Astrocyte (in vitro differentiated cells and primary cell): ENCODE data around the gene UGCG.

ENCODE experiments used
- CTCF ChIP-seq: IDR thresholded peaks from 2 replicates; pipeline ENCODE4 v1.5.1; 2011; ENCODE audit warnings: low read depth, mild to moderate bottlenecking, inconsistent platforms, low read length, moderate library complexity; ENCODE audit not compliant: insufficient read depth
- EZH2 ChIP-seq: IDR thresholded peaks from 2 replicates; pipeline ENCODE4 v1.6.1; 2012; ENCODE audit warnings: mild to moderate bottlenecking, low read length, inconsistent platforms; ENCODE audit not compliant: insufficient read depth

GRCh38 chr9:111854799-111855198 is 41.8 kb upstream of the UGCG start:
- TF ChIP-seq CTCF: no peak
- TF ChIP-seq EZH2: no peak
